Measurements from ENCODE around the gene MPDU1.

GRCh38 chr17:7577327-7578199 lies 6.1 kb upstream of the MPDU1 start:
- TF ChIP-seq CTCF (IDR thresholded peaks at IDR 0.05) (no peak), TP53 (CRISPR knock-in tag; IDR thresholded peaks at IDR 0.05) (no peak), USF2 (CRISPR knock-in tag; IDR thresholded peaks at IDR 0.05) (no peak), JUN (CRISPR knock-in tag; IDR thresholded peaks at IDR 0.05) (no peak), CREB1 (CRISPR knock-in tag; IDR thresholded peaks at IDR 0.05) (no peak), ATF3 (CRISPR knock-in tag; conservative IDR thresholded peaks at IDR 0.05) (no peak), SMAD4 (CRISPR knock-in tag; IDR thresholded peaks at IDR 0.05) (no peak), ZBTB43 (CRISPR knock-in tag; IDR thresholded peaks at IDR 0.05) (no peak), ZNF512 (CRISPR knock-in tag; IDR thresholded peaks at IDR 0.05; ENCODE audit: borderline replicate concordance) (no peak), FOXP1 (CRISPR knock-in tag; IDR thresholded peaks at IDR 0.05; ENCODE audit: borderline replicate concordance) (no peak)
